ENCODE data around the gene MRI1.
"Not testable (repeated sequence)": the region's sequence is repeated elsewhere in the genome, so short reads cannot be mapped to it uniquely, and the experiment has no call there.

GRCh38 chr19:13779794-13780193 is 15.5 kb downstream of the MRI1 start:
- TF ChIP-seq EZH2phosphoT487 (IDR thresholded peaks at IDR 0.05; ENCODE audit: insufficient read depth, low read depth); EZH2 (IDR thresholded peaks at IDR 0.05; ENCODE audit: insufficient read depth, poor library complexity, severe bottlenecking): not testable (repeated sequence)

Measured in GM23248 (cell line).